CD4-positive, alpha-beta T cell treated with Interleukin-17A for 1 hour (primary cell): ENCODE results near the gene UPF1.

Experiments used
- DNase-seq: peaks from one replicate; pipeline ENCODE4 v3.0.0-alpha.2; 2020

Gene UPF1

DNA sequence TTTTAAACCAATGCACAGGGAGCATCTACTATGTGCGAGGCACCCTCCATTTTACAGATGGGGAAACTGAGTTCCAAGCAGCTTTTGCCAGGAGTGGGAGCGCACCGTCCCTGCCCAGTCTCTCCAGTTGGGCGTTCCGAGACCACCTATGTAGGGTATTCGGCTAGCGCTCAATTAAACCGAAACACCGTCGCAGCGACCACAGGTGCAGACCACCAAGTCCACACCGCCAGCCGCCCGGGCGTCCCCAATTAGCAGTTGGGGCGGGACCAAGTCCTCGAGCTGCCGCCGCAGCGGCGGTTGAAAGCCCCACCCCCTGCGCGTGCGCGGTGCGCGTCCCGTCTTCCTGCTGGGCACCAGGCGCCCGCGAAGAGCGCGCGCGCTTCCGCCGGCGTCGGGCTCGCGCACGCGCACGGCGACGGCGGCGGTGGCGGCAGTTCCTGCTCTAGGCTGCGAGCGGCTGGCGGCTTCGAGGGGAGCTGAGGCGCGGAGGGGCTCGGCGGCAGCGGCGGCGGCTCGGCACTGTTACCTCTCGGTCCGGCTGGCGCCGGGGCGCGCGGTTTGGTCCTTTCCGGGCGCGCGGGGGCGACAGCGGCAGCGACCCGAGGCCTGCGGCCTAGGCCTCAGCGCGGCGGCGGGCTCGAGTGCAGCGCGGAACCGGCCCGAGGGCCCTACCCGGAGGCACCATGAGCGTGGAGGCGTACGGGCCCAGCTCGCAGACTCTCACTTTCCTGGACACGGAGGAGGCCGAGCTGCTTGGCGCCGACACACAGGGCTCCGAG lies at the start of gene UPF1:
Gene UPF1, plus strand, starts transcription at position 436 of the 782 bp plus-strand sequence. Its CDS starts 251 bp downstream, at position 687.
- peak; percentile 95 for DNase-seq

DNA sequence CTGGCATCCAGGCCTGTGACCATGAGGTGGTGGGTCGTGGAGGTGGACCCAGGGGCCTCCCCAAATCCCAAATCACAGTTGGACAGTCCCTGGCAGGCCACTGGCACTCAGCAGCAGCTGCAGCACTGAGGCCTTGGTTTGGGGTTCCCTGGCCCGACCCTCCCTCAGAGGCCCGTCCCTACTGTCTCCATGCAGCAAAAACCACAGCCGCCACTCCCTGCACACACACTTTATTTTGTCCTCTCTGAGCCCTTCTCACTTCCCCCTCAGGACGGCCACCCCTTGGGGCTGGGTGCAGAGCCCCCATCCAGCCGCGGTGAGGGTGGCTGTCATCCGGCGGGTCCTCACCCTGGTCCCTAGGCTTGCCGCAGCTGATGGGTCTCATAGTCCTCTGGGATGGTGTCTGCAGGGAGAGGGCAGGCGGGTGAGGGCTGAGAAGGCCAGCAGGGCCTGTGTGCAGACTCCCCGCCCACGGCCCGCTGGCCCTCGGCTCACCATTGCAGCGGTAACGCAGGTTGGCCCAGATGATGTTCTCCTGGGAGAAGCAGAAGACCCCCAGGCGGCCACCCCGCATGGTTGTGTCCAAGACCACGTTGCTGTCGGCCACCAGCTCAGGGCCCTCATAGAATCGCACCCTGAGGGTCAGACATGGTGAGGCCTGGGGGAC lies 49.1 kb upstream of the UPF1 start:
- DNase-seq, result no peak

GRCh38 chr19:18783958-18784785 lies 47.6 kb upstream of the UPF1 start:
- no peak for DNase-seq

- DNase-seq, result no peak
These were observed 47.0 kb upstream of the UPF1 start for GRCh38 chr19:18784786-18785120.

- DNase-seq, result peak; percentile 70
These were observed 46.3 kb upstream of the UPF1 start for GRCh38 chr19:18785179-18786124.

DNA sequence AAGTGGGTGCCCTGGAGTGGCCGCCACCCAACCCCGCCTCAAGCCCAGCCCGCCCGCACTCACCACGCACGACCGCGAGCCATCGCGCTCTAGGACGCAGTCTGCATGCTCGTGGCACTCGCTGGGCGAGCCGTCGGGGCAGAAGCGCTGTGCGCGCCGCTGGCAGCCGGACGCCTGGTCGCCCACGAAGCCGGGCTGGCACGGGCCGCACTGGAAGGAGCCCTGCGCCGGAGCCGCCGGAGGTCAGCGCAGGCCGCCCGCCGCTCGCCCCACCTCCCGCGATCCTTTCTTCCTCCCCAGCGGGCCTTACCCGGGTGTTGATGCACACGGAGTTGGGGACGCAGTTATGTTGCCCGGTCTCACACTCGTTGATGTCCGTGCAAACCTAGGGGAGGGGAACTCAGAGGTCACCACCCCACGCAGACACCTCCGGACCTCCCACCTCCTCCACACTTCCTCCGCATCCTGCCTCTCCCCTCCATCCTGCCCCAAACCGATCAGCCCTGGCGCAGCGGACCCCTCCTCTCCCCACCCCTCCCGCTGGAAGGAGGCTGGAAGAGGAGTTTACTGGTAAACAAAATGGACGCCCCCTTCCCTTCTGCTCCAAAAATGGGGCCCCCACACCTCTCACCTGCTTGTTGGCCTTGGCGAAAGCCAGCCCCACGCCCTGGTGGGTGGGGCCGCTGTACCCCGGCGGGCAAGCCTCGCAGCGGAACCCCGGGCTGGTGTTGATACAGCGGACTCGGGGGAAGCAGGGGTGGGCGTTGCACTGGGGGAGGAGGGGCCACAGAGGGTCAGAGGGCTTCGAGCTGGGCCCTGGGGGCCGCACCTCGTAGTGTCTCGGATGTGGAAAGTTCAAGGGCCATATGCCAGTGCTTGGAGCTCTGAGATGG lies 43.0 kb upstream of the UPF1 start:
- peak; percentile 13 for DNase-seq

GRCh38 chr19:18789422-18789869 lies 42.3 kb upstream of the UPF1 start:
- DNase-seq, result no peak

DNA sequence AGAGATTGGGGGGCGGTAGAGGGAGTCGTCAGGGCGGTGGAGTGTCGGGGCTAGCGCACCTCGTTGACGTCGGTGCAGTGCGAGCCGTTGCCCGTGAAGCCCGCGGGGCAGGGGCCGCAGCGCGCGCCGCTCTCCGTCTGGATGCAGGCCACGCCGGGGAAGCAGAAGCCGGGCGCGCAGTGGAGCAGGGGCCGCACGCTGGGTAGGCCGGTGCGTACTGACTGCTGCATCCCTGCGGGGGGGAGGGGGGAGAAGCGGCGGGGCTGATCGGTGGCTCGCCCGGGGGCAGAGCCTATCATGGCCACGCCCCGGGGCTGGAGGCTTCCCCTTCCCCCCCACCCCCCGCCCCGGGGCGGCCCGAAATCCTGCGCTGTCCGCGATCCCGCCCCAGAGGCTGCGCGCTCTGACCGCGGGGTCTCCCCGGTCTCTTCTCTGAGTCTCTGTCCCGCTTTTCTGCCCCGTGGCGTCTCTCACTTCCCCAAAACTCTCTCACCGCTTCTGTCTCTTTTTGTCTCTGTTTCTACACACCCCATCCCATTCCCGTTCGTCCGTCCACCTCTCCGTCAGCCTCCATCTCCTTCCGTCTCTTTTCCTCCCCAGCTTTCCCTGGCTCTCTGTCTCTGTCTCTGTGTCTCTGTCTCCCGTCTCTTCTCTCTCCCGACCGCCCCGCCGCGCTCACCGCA lies 41.7 kb upstream of the UPF1 start:
- DNase-seq, result peak; percentile 37

DNA sequence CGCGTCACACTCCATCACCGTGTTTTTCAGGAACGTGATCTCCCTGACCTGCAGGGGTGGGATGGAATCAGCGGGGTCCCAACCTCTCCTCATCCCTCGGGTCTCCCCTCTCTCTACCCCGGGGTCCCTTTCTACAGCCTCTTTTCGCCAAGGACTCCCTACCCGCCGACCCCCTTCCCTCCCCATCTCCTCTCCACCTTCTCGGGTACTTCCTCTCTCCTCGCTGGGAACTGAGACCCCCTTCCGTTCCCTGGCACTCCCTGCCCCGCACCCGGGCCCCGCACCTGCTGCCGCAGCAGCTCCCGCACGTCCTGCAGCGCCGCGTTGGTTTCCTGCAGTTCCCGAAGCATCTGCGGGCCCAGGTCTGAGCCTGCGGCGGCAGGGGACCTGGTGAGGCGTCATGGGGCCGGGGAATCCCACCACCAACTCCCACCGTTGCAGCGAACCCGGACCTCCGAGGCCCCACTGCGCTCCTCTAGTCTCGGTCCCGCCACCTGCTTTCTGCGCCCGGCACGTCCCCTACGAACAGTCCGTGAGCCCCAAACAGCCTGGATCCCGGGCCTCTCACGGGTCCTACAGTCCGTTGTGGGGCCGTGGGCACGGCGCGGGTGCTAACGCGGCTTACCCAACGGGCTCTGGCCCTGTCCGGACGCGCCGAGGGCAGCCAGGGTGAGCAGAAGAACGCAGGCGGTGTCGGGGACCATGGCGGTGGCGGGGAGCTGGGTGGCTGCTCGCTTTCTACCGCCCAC lies 41.0 kb upstream of the UPF1 start, which contains the start of gene COMP:
Gene COMP, minus strand, starts transcription at position 740 of the 749 bp plus-strand sequence. Its CDS starts 36 bp downstream, at position 704.
- DNase-seq, result peak; percentile 10

- no peak for DNase-seq
These were observed 40.5 kb upstream of the UPF1 start for GRCh38 chr19:18791315-18791678.

GRCh38 chr19:18792661-18793060 lies 39.1 kb upstream of the UPF1 start:
- DNase-seq, result no peak

DNA sequence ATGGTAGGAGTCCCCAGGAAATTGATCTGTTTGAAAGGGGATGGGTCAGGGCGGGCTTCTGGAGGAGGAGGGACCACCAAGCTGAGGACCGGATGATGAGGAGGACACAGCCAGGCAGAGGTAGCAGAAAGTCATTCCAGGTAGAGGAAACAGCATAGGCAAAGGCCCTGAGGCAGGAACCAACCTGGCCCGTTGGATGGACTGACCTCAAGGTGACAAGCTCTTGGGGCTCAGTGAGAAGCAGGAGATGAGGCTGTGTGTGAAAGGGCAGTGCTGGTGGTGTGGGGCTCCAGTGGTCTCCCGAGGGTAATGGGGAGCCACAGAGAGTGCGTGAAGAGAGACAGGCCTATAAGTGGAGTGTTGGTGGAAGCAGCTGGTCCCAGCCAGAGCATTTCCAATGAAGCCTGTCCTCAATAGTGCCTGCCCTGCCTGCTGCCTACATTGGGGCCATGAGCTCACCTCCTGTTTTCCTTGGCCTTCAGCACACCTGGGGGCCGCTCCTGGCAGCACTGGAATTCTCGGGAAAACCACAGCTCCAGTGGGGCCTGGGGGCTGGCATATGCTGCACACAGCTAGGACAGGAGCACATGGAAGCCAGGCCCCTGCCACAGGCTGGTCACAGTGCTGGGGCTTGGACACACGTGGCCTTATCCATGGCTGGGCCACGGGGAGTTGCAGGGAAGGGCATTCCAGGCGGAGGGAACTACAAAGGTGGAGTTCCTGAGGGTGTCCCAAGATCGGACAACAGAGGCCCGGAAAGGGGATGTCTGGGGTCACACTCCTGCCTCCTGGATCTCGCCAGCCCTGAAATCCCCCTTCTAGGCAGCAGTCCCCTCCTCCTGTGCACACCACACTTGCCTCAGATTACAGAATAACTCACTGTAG lies 38.4 kb upstream of the UPF1 start:
- DNase-seq, result no peak

- DNase-seq, result no peak
These were observed 37.8 kb upstream of the UPF1 start for GRCh38 chr19:18794029-18794313.

DNA sequence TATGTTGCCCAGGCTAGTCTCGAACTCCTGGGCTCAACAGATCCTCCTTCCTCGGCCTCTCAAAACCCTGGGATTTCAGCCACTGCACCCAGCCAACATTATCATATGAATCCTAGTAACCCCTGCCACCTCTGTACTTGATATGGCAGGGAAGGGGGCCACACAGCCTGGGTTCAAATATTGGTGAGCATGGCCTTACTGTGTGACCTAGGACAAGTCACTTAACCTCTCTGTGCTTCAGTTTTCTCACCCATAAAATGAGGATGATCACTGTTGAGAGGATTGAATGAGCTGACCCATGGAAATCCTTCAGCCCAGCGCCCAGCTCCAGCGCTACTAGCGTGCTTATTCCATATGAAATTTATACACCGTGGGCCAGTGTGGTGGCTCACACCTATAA lies 37.1 kb upstream of the UPF1 start:
- DNase-seq, result no peak

DNA sequence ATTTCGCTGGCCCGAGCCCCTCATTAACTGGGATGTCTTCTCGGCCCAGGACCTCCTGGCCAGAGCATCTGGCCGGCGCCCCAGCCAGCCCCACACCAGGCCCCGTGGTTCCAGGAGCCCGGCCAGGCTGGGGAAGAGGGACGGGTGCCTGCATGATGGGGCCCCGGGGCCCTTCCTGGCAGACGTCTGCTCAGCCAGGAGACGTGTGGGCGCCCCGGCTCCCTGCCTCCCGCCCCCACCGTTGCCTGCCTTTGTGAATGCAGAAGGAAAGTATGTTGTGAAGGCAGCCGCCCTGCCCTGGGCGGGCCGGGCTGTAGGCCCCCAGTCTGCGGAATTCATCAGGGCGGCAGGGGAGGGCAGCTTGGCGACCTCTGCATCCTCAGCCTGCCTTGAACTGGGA lies 36.2 kb upstream of the UPF1 start:
- DNase-seq, result no peak

DNA sequence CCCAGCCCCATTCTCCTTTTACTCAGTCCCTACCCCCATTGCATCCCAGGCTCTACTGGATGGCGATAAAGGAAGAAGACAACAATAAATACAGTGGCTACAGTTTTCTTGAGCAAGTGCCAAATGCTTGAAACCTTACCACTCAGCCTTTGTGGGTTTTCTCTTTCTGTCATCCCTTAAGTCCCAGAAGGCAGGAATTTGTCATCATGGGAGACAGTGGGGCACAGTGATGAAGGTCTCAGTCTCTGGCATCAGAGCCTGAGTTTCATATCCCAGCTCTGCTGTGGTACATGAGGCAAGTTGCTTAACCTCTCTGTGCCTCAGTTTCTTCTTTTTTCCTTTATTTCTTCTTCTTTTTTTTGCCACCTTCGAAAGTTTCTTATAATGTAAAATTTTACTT lies 35.5 kb upstream of the UPF1 start:
- no peak for DNase-seq

DNA sequence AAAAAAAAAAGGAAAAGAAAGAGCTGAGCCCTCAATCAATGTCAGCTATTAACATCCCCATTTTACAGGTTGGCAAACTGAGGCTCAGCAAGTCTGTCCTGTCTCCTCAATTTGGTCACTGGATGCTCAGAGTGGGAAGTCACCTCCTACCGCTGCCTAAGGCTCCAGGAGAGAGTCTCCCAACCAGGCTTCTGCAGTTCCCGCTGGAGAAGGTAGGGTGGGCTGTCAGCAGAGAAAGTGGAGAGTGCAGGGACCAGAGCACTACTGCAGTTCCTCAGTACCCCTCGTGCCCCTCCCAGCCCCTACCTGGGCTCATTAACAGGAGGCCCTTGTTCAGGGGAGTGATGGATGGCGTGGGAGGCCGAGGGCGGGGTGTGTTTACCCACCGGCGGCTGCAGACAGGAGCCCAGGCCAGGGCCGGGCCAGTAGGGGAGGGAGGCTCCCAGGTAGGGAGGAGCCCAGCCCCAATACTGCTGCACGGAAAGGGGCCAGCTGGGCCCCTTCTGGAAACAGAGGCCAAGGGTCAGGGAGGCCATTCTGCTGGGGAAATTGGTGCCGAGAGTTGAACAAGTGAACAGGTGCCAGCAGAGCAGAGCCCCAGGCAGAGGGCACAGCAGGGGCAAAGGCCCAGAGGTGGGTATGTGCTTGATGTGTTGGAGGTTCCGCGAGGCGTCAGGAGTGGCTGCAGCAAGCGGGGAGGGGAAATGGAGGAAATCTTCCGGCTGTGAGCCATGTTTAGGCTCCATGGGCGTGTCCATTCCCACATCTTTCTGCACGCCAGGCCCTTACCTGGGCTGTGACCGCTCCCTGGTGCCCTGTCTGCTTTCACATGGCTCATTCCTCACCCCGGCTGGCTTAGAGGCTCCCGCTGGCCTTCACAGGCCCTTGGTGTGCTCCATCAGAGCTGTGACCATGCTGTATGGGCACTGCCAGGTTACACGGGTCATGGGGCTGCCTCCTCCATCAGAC lies 33.1 kb upstream of the UPF1 start:
- DNase-seq, result no peak
